GM18502 (cell line): Measurements from ENCODE around the gene CDC42BPA.

Experiments used
- ATAC-seq: cut with Tn5 transposase; IDR thresholded peaks from one replicate; pipeline ENCODE4 v1.9.1; 2021; ENCODE audit warnings: mild to moderate bottlenecking; ENCODE audit not compliant: unreplicated experiment, poor library complexity

Gene CDC42BPA

GRCh38 chr1:226954777-226955176 lies 363.5 kb downstream of the CDC42BPA start:
- ATAC-seq: no peak

- ATAC-seq: no peak
These were observed 364.0 kb downstream of the CDC42BPA start for GRCh38 chr1:226954337-226954736.

- ATAC-seq: no peak
These were observed 365.0 kb downstream of the CDC42BPA start for GRCh38 chr1:226953175-226953800.

GRCh38 chr1:226952118-226952441 lies 366.2 kb downstream of the CDC42BPA start:
- ATAC-seq: no peak

GRCh38 chr1:226951286-226952117 lies 366.8 kb downstream of the CDC42BPA start:
- no peak for ATAC-seq

- no peak for ATAC-seq
These were observed 367.4 kb downstream of the CDC42BPA start for GRCh38 chr1:226950871-226951270.

- ATAC-seq: no peak
These were observed 368.0 kb downstream of the CDC42BPA start for GRCh38 chr1:226950316-226950715.

GRCh38 chr1:226949401-226949800 lies 368.9 kb downstream of the CDC42BPA start:
- ATAC-seq: no peak

- no peak for ATAC-seq
These were observed 369.3 kb downstream of the CDC42BPA start for GRCh38 chr1:226948996-226949395.

- no peak for ATAC-seq
These were observed 369.8 kb downstream of the CDC42BPA start for GRCh38 chr1:226948480-226948879.

GRCh38 chr1:226948051-226948450 lies 370.2 kb downstream of the CDC42BPA start:
- ATAC-seq: no peak

GRCh38 chr1:226946841-226947240 lies 371.5 kb downstream of the CDC42BPA start:
- no peak for ATAC-seq

- ATAC-seq: no peak
These were observed 372.0 kb downstream of the CDC42BPA start for GRCh38 chr1:226946285-226946684.

- ATAC-seq: no peak
These were observed 372.4 kb downstream of the CDC42BPA start for GRCh38 chr1:226945858-226946245.

- ATAC-seq: no peak
These were observed 373.0 kb downstream of the CDC42BPA start for GRCh38 chr1:226945106-226945857.

GRCh38 chr1:226943927-226944326 lies 374.4 kb downstream of the CDC42BPA start:
- no peak for ATAC-seq

- ATAC-seq: no peak
These were observed 375.1 kb downstream of the CDC42BPA start for GRCh38 chr1:226943156-226943555.

GRCh38 chr1:226942392-226942791 lies 375.9 kb downstream of the CDC42BPA start:
- no peak for ATAC-seq

GRCh38 chr1:226940806-226941067 lies 377.6 kb downstream of the CDC42BPA start:
- no peak for ATAC-seq

- ATAC-seq: peak; percentile 97
These were observed 378.1 kb downstream of the CDC42BPA start, which contains the start of gene COQ8A for GRCh38 chr1:226940029-226940805. Gene COQ8A, plus strand, starts transcription at chr1:226940294. Its CDS starts 21,092 bp downstream, at chr1:226961386.
